Natural killer cell treated with Interleukin-12 subunit alpha and Interleukin-12 subunit beta and Interleukin-15 and Interleukin-18, amount 100 ng/mL, for 72 hours (primary cell): ENCODE measurements around the gene LAMA2. TPM values are rescaled to one million over a fixed set of nuclear protein-coding genes. Genes with fewer than 3 reads are reported as not detected.

ENCODE experiments used
- ATAC-seq, 2 donors: fragments of 150-1000 bp; cut with Tn5 transposase in 1 of 2; sonication (Bioruptor Pico), chemical (Tn5 transposase) in 1 of 2; 2 replicates each; pipeline ENCODE4 v1.10.0; 2021
- DNase-seq: peaks from one replicate; pipeline ENCODE4 v3.0.0; 2022; ENCODE audit warnings: low spot score
- H3K27ac Mint-ChIP-seq, 2 donors: 1 replicate in 1 of 2; 2 replicates in 1 of 2; pipeline ENCODE4 v1.8.0; 2022; ENCODE audit warnings: mixed read lengths in 2 of 2, mild to moderate bottlenecking in 1 of 2, moderate library complexity in 1 of 2
- H3K27me3 Mint-ChIP-seq, 2 donors: 1 replicate in 1 of 2; 2 replicates in 1 of 2; pipeline ENCODE4 v1.8.0; 2022; ENCODE audit warnings: mixed read lengths in 2 of 2
- H3K36me3 Mint-ChIP-seq: one replicate; pipeline ENCODE4 v1.8.0; 2022; ENCODE audit warnings: mixed read lengths
- H3K4me1 Mint-ChIP-seq, 2 donors: 1 replicate in 1 of 2; 2 replicates in 1 of 2; pipeline ENCODE4 v1.8.0; 2022; ENCODE audit warnings: low read depth in 2 of 2, mixed read lengths in 2 of 2, mild to moderate bottlenecking in 1 of 2
- H3K4me3 Mint-ChIP-seq: one replicate; pipeline ENCODE4 v1.8.0; 2022; ENCODE audit warnings: mixed read lengths
- H3K9me3 Mint-ChIP-seq: 2 replicates; pipeline ENCODE4 v1.8.0; 2022; ENCODE audit warnings: mixed read lengths
- total RNA-seq, 2 donors: library from RNA; stranded (reverse); gene quantifications; one replicate each; pipeline ENCODE4 v1.2.3, GENCODE V29; 2022

The LAMA2 gene
- total RNA-seq, 2 donors from 2014 or later = 0.36 to 0.53 TPM

- ATAC-seq (no peak), DNase-seq (no peak)
- H3K27ac Mint-ChIP-seq = no peak overlapping the region
- H3K9me3 Mint-ChIP-seq = no peaks in the 10 kb centered on the region
- H3K4me3 Mint-ChIP-seq = no peak overlapping the region
- no peaks in the 10 kb centered on the region for H3K36me3 Mint-ChIP-seq
- H3K4me1 Mint-ChIP-seq = peaks cover 20 to 24% of the 10 kb centered on the region in 2 donors
- H3K27me3 Mint-ChIP-seq = peaks cover 0 to 4% of the 10 kb centered on the region in 2 donors
These were observed 477.1 kb downstream of the LAMA2 start for GRCh38 chr6:129359811-129360681.

GRCh38 chr6:129360682-129360955, 477.7 kb downstream of the LAMA2 start:
- H3K36me3 Mint-ChIP-seq = no peaks in the 10 kb centered on the region
- peaks cover 0 to 4% of the 10 kb centered on the region in 2 donors for H3K27me3 Mint-ChIP-seq
- H3K4me3 Mint-ChIP-seq = no peak overlapping the region
- DNase-seq (no peak), ATAC-seq (no peak)
- no peak overlapping the region for H3K27ac Mint-ChIP-seq
- no peaks in the 10 kb centered on the region for H3K9me3 Mint-ChIP-seq
- H3K4me1 Mint-ChIP-seq = peaks cover 20 to 23% of the 10 kb centered on the region in 2 donors

- Mint-ChIP-seq H3K4me1 (peaks cover 21 to 34% of the 10 kb centered on the region in 2 donors), H3K4me3 (no peak overlapping the region), H3K27me3 (no peaks in the 10 kb centered on the region), H3K36me3 (no peaks in the 10 kb centered on the region), H3K9me3 (no peaks in the 10 kb centered on the region), H3K27ac (peak overlapping the region in 1 of 2 donors; percentile 38)
- ATAC-seq (no peak), DNase-seq (no peak)
These were observed 481.1 kb downstream of the LAMA2 start for GRCh38 chr6:129364037-129364436.

- H3K27ac Mint-ChIP-seq = peak overlapping the region in 1 of 2 donors; percentile 38
- H3K4me1 Mint-ChIP-seq = peaks cover 28 to 41% of the 10 kb centered on the region in 2 donors
- peak in 1 of 2 donors; percentile 60 for ATAC-seq
- H3K36me3 Mint-ChIP-seq = no peaks in the 10 kb centered on the region
- H3K9me3 Mint-ChIP-seq = no peaks in the 10 kb centered on the region
- DNase-seq = no peak
- no peaks in the 10 kb centered on the region for H3K27me3 Mint-ChIP-seq
- H3K4me3 Mint-ChIP-seq = no peak overlapping the region
These were observed 481.8 kb downstream of the LAMA2 start for GRCh38 chr6:129364767-129365166.

- Mint-ChIP-seq H3K9me3 (no peaks in the 10 kb centered on the region), H3K4me1 (peaks cover 27 to 33% of the 10 kb centered on the region in 2 donors), H3K36me3 (no peaks in the 10 kb centered on the region), H3K27me3 (no peaks in the 10 kb centered on the region), H3K27ac (peak overlapping the region in 1 of 2 donors; percentile 16), H3K4me3 (no peak overlapping the region)
- no peak for DNase-seq
- ATAC-seq = no peak
These were observed 485.1 kb downstream of the LAMA2 start for GRCh38 chr6:129368076-129368475.

- Mint-ChIP-seq H3K9me3 (no peaks in the 10 kb centered on the region), H3K4me1 (peaks cover 27 to 33% of the 10 kb centered on the region in 2 donors), H3K27me3 (no peaks in the 10 kb centered on the region), H3K4me3 (peak overlapping the region; percentile 11), H3K27ac (peak overlapping the region in 1 of 2 donors; percentile 16), H3K36me3 (no peaks in the 10 kb centered on the region)
- ATAC-seq (peak; percentile 63 to 87), DNase-seq (no peak)
These were observed 486.0 kb downstream of the LAMA2 start for GRCh38 chr6:129368970-129369369.

- DNase-seq (no peak), ATAC-seq (no peak)
- H3K9me3 Mint-ChIP-seq = no peaks in the 10 kb centered on the region
- H3K4me3 Mint-ChIP-seq = peak overlapping the region; percentile 11
- H3K36me3 Mint-ChIP-seq = no peaks in the 10 kb centered on the region
- no peaks in the 10 kb centered on the region for H3K27me3 Mint-ChIP-seq
- peaks cover 20 to 26% of the 10 kb centered on the region in 2 donors for H3K4me1 Mint-ChIP-seq
- peak overlapping the region in 1 of 2 donors; percentile 16 for H3K27ac Mint-ChIP-seq
These were observed 486.8 kb downstream of the LAMA2 start for GRCh38 chr6:129369737-129370136.

- H3K4me1 Mint-ChIP-seq = peaks cover 18 to 24% of the 10 kb centered on the region in 2 donors
- no peaks in the 10 kb centered on the region for H3K27me3 Mint-ChIP-seq
- H3K36me3 Mint-ChIP-seq = no peaks in the 10 kb centered on the region
- peak overlapping the region in 1 of 2 donors; percentile 36 for H3K27ac Mint-ChIP-seq
- H3K9me3 Mint-ChIP-seq = no peaks in the 10 kb centered on the region
- DNase-seq (no peak), ATAC-seq (no peak)
- no peak overlapping the region for H3K4me3 Mint-ChIP-seq
These were observed 487.5 kb downstream of the LAMA2 start for GRCh38 chr6:129370268-129370916.

GRCh38 chr6:129381885-129382284, 498.9 kb downstream of the LAMA2 start:
- ATAC-seq (no peak), DNase-seq (no peak)
- peaks cover 12 to 15% of the 10 kb centered on the region in 2 donors for H3K27me3 Mint-ChIP-seq
- no peaks in the 10 kb centered on the region for H3K4me1 Mint-ChIP-seq
- no peak overlapping the region for H3K27ac Mint-ChIP-seq
- H3K36me3 Mint-ChIP-seq = peaks cover 4% of the 10 kb centered on the region
- H3K4me3 Mint-ChIP-seq = no peak overlapping the region
- H3K9me3 Mint-ChIP-seq = no peaks in the 10 kb centered on the region

GRCh38 chr6:129382916-129383315, 500.0 kb downstream of the LAMA2 start:
- ATAC-seq = no peak
- Mint-ChIP-seq H3K4me3 (no peak overlapping the region), H3K9me3 (no peaks in the 10 kb centered on the region), H3K36me3 (peaks cover 4% of the 10 kb centered on the region), H3K27me3 (peaks cover 6 to 12% of the 10 kb centered on the region in 2 donors), H3K4me1 (no peaks in the 10 kb centered on the region), H3K27ac (no peak overlapping the region)
- no peak for DNase-seq

- H3K36me3 Mint-ChIP-seq = no peaks in the 10 kb centered on the region
- peaks cover 0 to 3% of the 10 kb centered on the region in 2 donors for H3K27me3 Mint-ChIP-seq
- H3K9me3 Mint-ChIP-seq = no peaks in the 10 kb centered on the region
- H3K4me1 Mint-ChIP-seq = no peaks in the 10 kb centered on the region
- ATAC-seq (no peak), DNase-seq (no peak)
- no peak overlapping the region for H3K27ac Mint-ChIP-seq
- no peak overlapping the region for H3K4me3 Mint-ChIP-seq
These were observed 502.2 kb downstream of the LAMA2 start for GRCh38 chr6:129385117-129385516.

GRCh38 chr6:129390900-129391299, 508.0 kb downstream of the LAMA2 start:
- Mint-ChIP-seq H3K27ac (no peak overlapping the region), H3K4me3 (no peak overlapping the region), H3K4me1 (no peaks in the 10 kb centered on the region), H3K36me3 (no peaks in the 10 kb centered on the region), H3K27me3 (no peaks in the 10 kb centered on the region), H3K9me3 (no peaks in the 10 kb centered on the region)
- DNase-seq (no peak), ATAC-seq (no peak)

GRCh38 chr6:129393654-129394053, 510.7 kb downstream of the LAMA2 start:
- Mint-ChIP-seq H3K4me1 (no peaks in the 10 kb centered on the region), H3K27ac (no peak overlapping the region), H3K36me3 (no peaks in the 10 kb centered on the region), H3K9me3 (no peaks in the 10 kb centered on the region), H3K4me3 (no peak overlapping the region), H3K27me3 (no peaks in the 10 kb centered on the region)
- no peak for ATAC-seq
- no peak for DNase-seq

- H3K27me3 Mint-ChIP-seq = peaks cover 0 to 3% of the 10 kb centered on the region in 2 donors
- H3K4me1 Mint-ChIP-seq = no peaks in the 10 kb centered on the region
These were observed 515.8 kb downstream of the LAMA2 start for GRCh38 chr6:129398764-129399163.

More at GRCh38 chr6:129398764-129399163, 515.8 kb downstream of the LAMA2 start:
- no peaks in the 10 kb centered on the region for H3K36me3 Mint-ChIP-seq
- H3K4me3 Mint-ChIP-seq = no peak overlapping the region
- DNase-seq = no peak
- no peaks in the 10 kb centered on the region for H3K9me3 Mint-ChIP-seq
- ATAC-seq = no peak
- H3K27ac Mint-ChIP-seq = no peak overlapping the region
